GM23338 (cell line): ENCODE measurements around the gene METTL24. TPM values are rescaled to one million over a fixed set of nuclear protein-coding genes. Genes with fewer than 3 reads are reported as not detected.

Experiments
- CREB1 ChIP-seq: fragments of 250-450 bp; sonication (Bioruptor Pico); IDR thresholded peaks from 2 replicates; pipeline ENCODE4 v1.5.0; 2020; ENCODE audit warnings: low read depth, mild to moderate bottlenecking, moderate library complexity
- ETS1 ChIP-seq: IDR thresholded peaks from 2 replicates; pipeline ENCODE4 v1.6.1; 2016; ENCODE audit warnings: antibody characterized with exemption
- EZH2 ChIP-seq: fragments of 200-600 bp; sonication (generic); IDR thresholded peaks from one replicate; pipeline ENCODE4 v1.8.0; 2017; ENCODE audit warnings: antibody characterized with exemption, mild to moderate bottlenecking, low read depth; ENCODE audit not compliant: unreplicated experiment
- EZH2phosphoT487 ChIP-seq: fragments of 200-600 bp; sonication (generic); IDR thresholded peaks from one replicate; pipeline ENCODE4 v1.8.1; 2018; ENCODE audit warnings: antibody characterized with exemption; ENCODE audit not compliant: unreplicated experiment
- JUNB ChIP-seq: IDR thresholded peaks from one replicate; pipeline ENCODE4 v1.6.1; 2016; ENCODE audit warnings: antibody characterized with exemption; ENCODE audit not compliant: unreplicated experiment
- NANOG ChIP-seq: IDR thresholded peaks from 2 replicates; pipeline ENCODE4 v1.6.1; 2016; ENCODE audit warnings: antibody characterized with exemption, borderline replicate concordance
- POLR2AphosphoS5 ChIP-seq: IDR thresholded peaks from 2 replicates; pipeline ENCODE4 v1.6.1; 2016; ENCODE audit warnings: antibody characterized with exemption, low read depth
- STAT1 ChIP-seq: IDR thresholded peaks from one replicate; pipeline ENCODE4 v1.6.1; 2016; ENCODE audit warnings: antibody characterized with exemption; ENCODE audit not compliant: unreplicated experiment
- ZNF114 ChIP-seq: fragments of 250-450 bp; sonication (Bioruptor Pico); IDR thresholded peaks from 2 replicates; pipeline ENCODE4 v1.5.0; 2020; ENCODE audit warnings: mild to moderate bottlenecking, moderate library complexity
- ZNF331 ChIP-seq: fragments of 250-450 bp; sonication (Bioruptor Pico); IDR thresholded peaks from 2 replicates; pipeline ENCODE4 v1.5.0; 2020; ENCODE audit warnings: low read depth, mild to moderate bottlenecking, moderate library complexity
- polyA plus RNA-seq: library from polyadenylated mRNA; unstranded; fragments of >200 nt; fragmentation: Nextera tagmentation; extraction: Ambion mirVana; gene quantifications from 2 replicates; pipeline ENCODE4 v1.2.1, GENCODE V29; 2016
- total RNA-seq: library from RNA; depleted of rRNA; stranded (reverse); fragments of >200 nt; shearing (Covaris generic); gene quantifications from 2 replicates; pipeline ENCODE4 v1.2.3, GENCODE V29; 2014
- TF ChIP-seq, protein P1 (sequence below), 2 experiments: fragments of 200-600 bp in 1 of 2; sonication (generic) in 1 of 2; conservative IDR thresholded peaks; 2 replicates each; pipeline versions ENCODE4 v1.5.1 to v1.6.1; 2016 to 2017; ENCODE audit warnings: antibody characterized with exemption in 2 of 2, low read depth in 2 of 2, mild to moderate bottlenecking in 2 of 2, moderate library complexity in 1 of 2
- TF ChIP-seq, protein P2 (sequence below): IDR thresholded peaks from one replicate; pipeline ENCODE4 v1.6.1; 2018; ENCODE audit warnings: antibody characterized with exemption; ENCODE audit not compliant: unreplicated experiment

The METTL24 gene
- total and polyA plus RNA-seq, 2 experiments from 2014 or later: 0.35 TPM; not detected in 1

DNA sequence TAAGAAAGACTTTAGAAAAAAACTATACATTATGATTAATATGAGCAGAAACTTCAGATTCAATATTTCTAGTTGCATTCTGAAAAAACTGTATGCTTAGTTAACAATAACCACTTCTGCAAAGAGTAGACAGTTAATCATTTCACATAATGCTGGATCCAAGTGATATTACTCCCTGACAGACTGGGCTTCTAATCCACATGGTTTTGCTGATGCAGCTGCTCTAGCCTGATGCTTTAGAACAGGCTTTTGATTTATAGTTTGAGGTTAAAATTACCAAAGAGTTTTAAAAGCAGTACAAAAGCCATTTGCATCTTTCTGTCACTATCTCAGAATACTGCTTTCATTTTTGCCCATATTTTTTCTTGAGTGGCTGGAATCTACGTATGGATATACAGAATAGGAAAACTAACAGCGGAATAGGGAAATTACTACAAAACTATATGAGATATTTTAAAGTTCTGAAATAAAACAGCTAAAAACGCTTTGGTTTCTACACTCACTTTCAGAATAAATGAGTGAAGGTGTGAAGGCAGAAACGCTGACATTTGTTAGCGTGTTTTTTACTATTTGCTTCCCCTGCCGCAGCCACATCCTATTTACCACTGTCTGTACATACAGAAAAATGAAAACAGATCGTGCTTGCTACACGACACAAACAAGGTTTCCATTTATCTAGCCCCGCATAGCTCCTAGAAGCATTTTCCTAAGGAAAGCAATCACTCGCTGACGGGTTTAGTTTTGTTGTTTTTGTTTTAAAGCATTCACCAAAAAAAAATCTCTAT is 61.7 kb downstream of the METTL24 start (continued):
- TF ChIP-seq CREB1 (CRISPR knock-in tag): no peak
- no peak for TF ChIP-seq EZH2
- TF ChIP-seq ETS1: no peak
- no peak for TF ChIP-seq JUNB
- no peak for TF ChIP-seq ZNF114
- TF ChIP-seq STAT1: no peak
- TF ChIP-seq EZH2phosphoT487: no peak
- no peak for TF ChIP-seq NANOG
- TF ChIP-seq, protein P1, sequence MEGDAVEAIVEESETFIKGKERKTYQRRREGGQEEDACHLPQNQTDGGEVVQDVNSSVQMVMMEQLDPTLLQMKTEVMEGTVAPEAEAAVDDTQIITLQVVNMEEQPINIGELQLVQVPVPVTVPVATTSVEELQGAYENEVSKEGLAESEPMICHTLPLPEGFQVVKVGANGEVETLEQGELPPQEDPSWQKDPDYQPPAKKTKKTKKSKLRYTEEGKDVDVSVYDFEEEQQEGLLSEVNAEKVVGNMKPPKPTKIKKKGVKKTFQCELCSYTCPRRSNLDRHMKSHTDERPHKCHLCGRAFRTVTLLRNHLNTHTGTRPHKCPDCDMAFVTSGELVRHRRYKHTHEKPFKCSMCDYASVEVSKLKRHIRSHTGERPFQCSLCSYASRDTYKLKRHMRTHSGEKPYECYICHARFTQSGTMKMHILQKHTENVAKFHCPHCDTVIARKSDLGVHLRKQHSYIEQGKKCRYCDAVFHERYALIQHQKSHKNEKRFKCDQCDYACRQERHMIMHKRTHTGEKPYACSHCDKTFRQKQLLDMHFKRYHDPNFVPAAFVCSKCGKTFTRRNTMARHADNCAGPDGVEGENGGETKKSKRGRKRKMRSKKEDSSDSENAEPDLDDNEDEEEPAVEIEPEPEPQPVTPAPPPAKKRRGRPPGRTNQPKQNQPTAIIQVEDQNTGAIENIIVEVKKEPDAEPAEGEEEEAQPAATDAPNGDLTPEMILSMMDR (conservative IDR thresholded peaks at IDR 0.05; ENCODE audit: low read depth in 2 of 2): no peak
- TF ChIP-seq, protein P2, sequence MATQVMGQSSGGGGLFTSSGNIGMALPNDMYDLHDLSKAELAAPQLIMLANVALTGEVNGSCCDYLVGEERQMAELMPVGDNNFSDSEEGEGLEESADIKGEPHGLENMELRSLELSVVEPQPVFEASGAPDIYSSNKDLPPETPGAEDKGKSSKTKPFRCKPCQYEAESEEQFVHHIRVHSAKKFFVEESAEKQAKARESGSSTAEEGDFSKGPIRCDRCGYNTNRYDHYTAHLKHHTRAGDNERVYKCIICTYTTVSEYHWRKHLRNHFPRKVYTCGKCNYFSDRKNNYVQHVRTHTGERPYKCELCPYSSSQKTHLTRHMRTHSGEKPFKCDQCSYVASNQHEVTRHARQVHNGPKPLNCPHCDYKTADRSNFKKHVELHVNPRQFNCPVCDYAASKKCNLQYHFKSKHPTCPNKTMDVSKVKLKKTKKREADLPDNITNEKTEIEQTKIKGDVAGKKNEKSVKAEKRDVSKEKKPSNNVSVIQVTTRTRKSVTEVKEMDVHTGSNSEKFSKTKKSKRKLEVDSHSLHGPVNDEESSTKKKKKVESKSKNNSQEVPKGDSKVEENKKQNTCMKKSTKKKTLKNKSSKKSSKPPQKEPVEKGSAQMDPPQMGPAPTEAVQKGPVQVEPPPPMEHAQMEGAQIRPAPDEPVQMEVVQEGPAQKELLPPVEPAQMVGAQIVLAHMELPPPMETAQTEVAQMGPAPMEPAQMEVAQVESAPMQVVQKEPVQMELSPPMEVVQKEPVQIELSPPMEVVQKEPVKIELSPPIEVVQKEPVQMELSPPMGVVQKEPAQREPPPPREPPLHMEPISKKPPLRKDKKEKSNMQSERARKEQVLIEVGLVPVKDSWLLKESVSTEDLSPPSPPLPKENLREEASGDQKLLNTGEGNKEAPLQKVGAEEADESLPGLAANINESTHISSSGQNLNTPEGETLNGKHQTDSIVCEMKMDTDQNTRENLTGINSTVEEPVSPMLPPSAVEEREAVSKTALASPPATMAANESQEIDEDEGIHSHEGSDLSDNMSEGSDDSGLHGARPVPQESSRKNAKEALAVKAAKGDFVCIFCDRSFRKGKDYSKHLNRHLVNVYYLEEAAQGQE: no peak
- no peak for TF ChIP-seq ZNF331 (CRISPR knock-in tag)
- TF ChIP-seq POLR2AphosphoS5: no peak
